Measurements from ENCODE around the gene KIAA1549. TPM values are rescaled to one million over a fixed set of nuclear protein-coding genes. Genes with fewer than 3 reads are reported as not detected.

Gene KIAA1549
- total RNA-seq, 4 donors from 2014 or later = 2.3 to 3.2 (median 2.8) TPM

- no peaks in the 10 kb centered on the region for H3K27me3 ChIP-seq
- intact Hi-C loops (cut with DNase I) = no loop called here
- no peak for DNase-seq (ENCODE audit: extremely low spot score)
- TF ChIP-seq CTCF (IDR thresholded peaks at IDR 0.05) = no peak
- no peak for TF ChIP-seq EP300 (IDR thresholded peaks at IDR 0.05)
- TF ChIP-seq POLR2A (IDR thresholded peaks at IDR 0.05; ENCODE audit: low read depth) = no peak
- TF ChIP-seq POLR2AphosphoS5 (IDR thresholded peaks at IDR 0.05) = no peak
- H3K9me3 ChIP-seq = no peaks in the 10 kb centered on the region
- 92% methylated on average over 12 of the region's 12 CpGs for WGBS
- H3K36me3 ChIP-seq = no peaks in the 10 kb centered on the region
- H3K4me1 ChIP-seq = peaks cover 6 to 12% (median 9%) of the 10 kb centered on the region in 4 donors
- H3K4me3 ChIP-seq = no peak overlapping the region
- no peak overlapping the region for H3K27ac ChIP-seq (replicated peaks in 1 of 4)
Measured at GRCh38 chr7:138932870-138933269, 48.3 kb downstream of the KIAA1549 start.

DNA sequence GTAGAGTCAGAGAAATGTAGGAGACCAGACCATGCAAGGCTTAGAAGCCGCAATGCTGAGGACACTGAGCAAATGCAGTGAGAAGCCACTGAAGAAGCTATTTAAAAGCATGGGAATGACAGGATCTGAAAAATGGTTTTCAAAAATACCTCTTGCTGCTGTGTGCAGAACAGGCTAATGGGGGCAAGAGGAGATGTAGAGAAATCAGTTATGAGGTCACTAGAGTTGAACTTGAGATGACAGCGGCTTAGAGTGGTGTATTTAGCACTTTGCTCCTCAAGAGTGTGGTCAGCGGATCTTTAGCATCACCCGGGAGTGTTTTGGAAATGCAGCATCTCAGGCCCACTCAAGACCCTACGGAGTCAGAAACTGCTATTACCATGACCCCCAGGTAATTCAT, 48.8 kb downstream of the KIAA1549 start:
- H3K4me1 ChIP-seq = peaks cover 6 to 12% (median 9%) of the 10 kb centered on the region in 4 donors
- H3K9me3 ChIP-seq = no peaks in the 10 kb centered on the region
- TF ChIP-seq EP300 (IDR thresholded peaks at IDR 0.05) = no peak
- no peak for TF ChIP-seq CTCF (IDR thresholded peaks at IDR 0.05)
- no peak for TF ChIP-seq POLR2AphosphoS5 (IDR thresholded peaks at IDR 0.05)
- TF ChIP-seq POLR2A (IDR thresholded peaks at IDR 0.05; ENCODE audit: low read depth) = no peak
- 96% methylated on average over 5 of the region's 5 CpGs for WGBS
- intact Hi-C loops (cut with DNase I) = no loop called here
- H3K27me3 ChIP-seq = no peaks in the 10 kb centered on the region
- no peak overlapping the region for H3K4me3 ChIP-seq
- H3K27ac ChIP-seq (replicated peaks in 1 of 4) = no peak overlapping the region
- DNase-seq (ENCODE audit: extremely low spot score) = no peak
- H3K36me3 ChIP-seq = no peaks in the 10 kb centered on the region

DNA sequence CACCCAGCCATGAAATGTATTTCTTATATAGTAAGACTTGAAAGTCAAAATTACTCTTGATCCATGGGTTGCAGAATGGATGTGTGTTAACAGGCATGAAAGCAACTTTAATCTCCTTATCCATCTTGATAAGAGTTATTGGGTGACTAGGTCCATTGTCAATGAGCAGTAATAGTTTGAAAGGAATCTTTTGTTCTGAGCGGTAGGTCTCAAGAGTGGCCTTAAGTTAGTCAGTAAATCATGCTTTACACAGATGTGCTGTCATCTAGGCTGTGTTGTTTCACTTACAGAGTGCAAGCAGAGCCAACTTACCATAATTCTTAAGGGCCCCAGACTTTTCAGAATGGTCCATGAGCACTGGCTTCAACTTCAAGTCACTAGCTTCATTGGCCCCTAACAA, 51.2 kb downstream of the KIAA1549 start:
- Histone ChIP-seq H3K4me1 (peaks cover under 1 to 6% (median 3%) of the 10 kb centered on the region in 4 donors), H3K27me3 (no peaks in the 10 kb centered on the region), H3K9me3 (no peaks in the 10 kb centered on the region), H3K4me3 (no peak overlapping the region), H3K27ac (replicated peaks in 1 of 4) (no peak overlapping the region), H3K36me3 (no peaks in the 10 kb centered on the region)
- intact Hi-C loops (cut with DNase I) = no loop called here
- 94% methylated on average over 1 of the region's 1 CpG for WGBS
- TF ChIP-seq POLR2A (IDR thresholded peaks at IDR 0.05; ENCODE audit: low read depth) (no peak), POLR2AphosphoS5 (IDR thresholded peaks at IDR 0.05) (no peak), EP300 (IDR thresholded peaks at IDR 0.05) (no peak), CTCF (IDR thresholded peaks at IDR 0.05) (no peak)
- no peak for DNase-seq (ENCODE audit: extremely low spot score)

- Histone ChIP-seq H3K27ac (replicated peaks in 1 of 4) (no peak overlapping the region), H3K36me3 (no peaks in the 10 kb centered on the region), H3K4me3 (no peak overlapping the region), H3K27me3 (no peaks in the 10 kb centered on the region), H3K4me1 (peaks cover 0 to 8% (median 0%) of the 10 kb centered on the region in 4 donors), H3K9me3 (no peaks in the 10 kb centered on the region)
- DNase-seq (ENCODE audit: extremely low spot score) = no peak
- intact Hi-C loops (cut with DNase I) = no loop called here
- TF ChIP-seq EP300 (IDR thresholded peaks at IDR 0.05) (no peak), CTCF (IDR thresholded peaks at IDR 0.05) (no peak), POLR2AphosphoS5 (IDR thresholded peaks at IDR 0.05) (no peak)
- 93% methylated on average over 8 of the region's 8 CpGs for WGBS
Measured at GRCh38 chr7:138926241-138926612, 55.0 kb downstream of the KIAA1549 start.

- intact Hi-C loops (cut with DNase I) = no loop called here
- peaks cover 0 to 8% (median 0%) of the 10 kb centered on the region in 4 donors for H3K4me1 ChIP-seq
- no peak for DNase-seq (ENCODE audit: extremely low spot score)
- TF ChIP-seq POLR2AphosphoS5 (IDR thresholded peaks at IDR 0.05) (no peak), POLR2A (IDR thresholded peaks at IDR 0.05; ENCODE audit: low read depth) (no peak), CTCF (IDR thresholded peaks at IDR 0.05) (no peak), EP300 (IDR thresholded peaks at IDR 0.05) (no peak)
- H3K36me3 ChIP-seq = no peaks in the 10 kb centered on the region
- no peaks in the 10 kb centered on the region for H3K9me3 ChIP-seq
- 76% methylated on average over 17 of the region's 17 CpGs for WGBS
- no peaks in the 10 kb centered on the region for H3K27me3 ChIP-seq
- no peak overlapping the region for H3K27ac ChIP-seq (replicated peaks in 1 of 4)
- peak overlapping the region in 1 of 4 donors; percentile 8 for H3K4me3 ChIP-seq
Measured at GRCh38 chr7:138924501-138925225, 56.5 kb downstream of the KIAA1549 start.
